K562 (cell line): ENCODE data around the gene CHPF. TPM values are rescaled to one million over a fixed set of nuclear protein-coding genes. Genes with fewer than 3 reads are reported as not detected.

Experiments used
- ATAC-seq: fragments of 200-7000 bp; cut with Tn5 transposase; 3 replicates; pipeline ENCODE4 v1.9.1; 2020; ENCODE audit warnings: moderate library complexity
- BruUV-seq: library from RNA; stranded (reverse); fragments of 400-500 nt; replicated peaks from 2 replicates; lab custom pipeline; 2021; lab: Mats Ljungman, UMichigan
- CTCF ChIA-PET: fragments of 300-600 bp; formaldehyde crosslinking; extraction: SDS; loops from one replicate; lab custom pipeline; 2021; ENCODE audit warnings: low intra/inter-chr PET ratio; lab: Yijun Ruan, JAX
- POLR2A ChIA-PET: fragments of 300-600, 350-650 bp; sonication (Branson Sonifier 250); formaldehyde crosslinking; extraction: SDS; loops from one replicate; lab custom pipeline; 2021; ENCODE audit warnings: antibody characterized with exemption, inconsistent platforms; lab: Yijun Ruan, JAX
- DNase-seq, 4 experiments: peaks; one replicate each; pipeline versions ENCODE4 v3.0.0 to v3.0.0-alpha.2; 2011 to 2018; ENCODE audit warnings: low spot score in 3 of 4, mixed read lengths in 3 of 4; ENCODE audit errors: extremely low read depth in 1 of 4
- FAIRE-seq: peaks from 2 replicates; lab custom pipeline; 2011; peaks lifted over from hg19 to GRCh38; lab: Jason Lieb, UNC
- H2AFZ ChIP-seq: 2 replicates; pipeline ENCODE4 v1.6.0; 2011; ENCODE audit warnings: low read depth, low read length, control low read depth, inconsistent platforms
- H3K27ac ChIP-seq: fragments of 200-600 bp; 3 replicates; pipeline ENCODE4 v1.8.0; 2011; ENCODE audit warnings: low read depth, mild to moderate bottlenecking, control low read depth, inconsistent platforms, low read length, moderate library complexity, mixed read lengths; ENCODE audit errors: extremely low read depth
- H3K27me3 ChIP-seq, 2 experiments: fragments of 300-600 bp in 1 of 2; 2 replicates in 1 of 2; 3 replicates in 1 of 2; pipeline versions ENCODE4 v1.6.0 to v1.8.0; 2011; ENCODE audit warnings: inconsistent platforms in 2 of 2, low read length in 2 of 2, mild to moderate bottlenecking in 1 of 2, mixed read lengths in 1 of 2, moderate library complexity in 1 of 2; ENCODE audit not compliant: control insufficient read depth in 2 of 2, insufficient read depth in 2 of 2
- H3K36me3 ChIP-seq: fragments of 300-600 bp; 3 replicates; pipeline ENCODE4 v1.8.0; 2011; ENCODE audit warnings: mild to moderate bottlenecking, low read length, inconsistent platforms; ENCODE audit not compliant: control insufficient read depth, insufficient read depth
- H3K4me1 ChIP-seq, 2 experiments: fragments of 200-600 bp in 1 of 2; replicated peaks in 1 of 2; 2 replicates in 1 of 2; 3 replicates in 1 of 2; pipeline versions ENCODE4 v1.5.1 to v1.8.0; 2011; ENCODE audit warnings: inconsistent platforms in 2 of 2, low read length in 2 of 2, mild to moderate bottlenecking in 1 of 2, mixed read lengths in 1 of 2, moderate library complexity in 1 of 2; ENCODE audit not compliant: control insufficient read depth in 2 of 2, insufficient read depth in 2 of 2
- H3K4me2 ChIP-seq: 2 replicates; pipeline ENCODE4 v1.6.1; 2011; ENCODE audit warnings: low read length, control low read depth, inconsistent platforms, mixed read lengths; ENCODE audit not compliant: insufficient read depth
- H3K4me3 ChIP-seq: fragments of 200-600 bp; sonication (generic), shearing (Covaris generic); 2 replicates; pipeline ENCODE4 v1.5.1; 2016; ENCODE audit warnings: control low read depth, inconsistent platforms
- H3K79me2 ChIP-seq: fragments of 200-600 bp; 3 replicates; pipeline ENCODE4 v1.8.0; 2011; ENCODE audit warnings: low read length, inconsistent platforms; ENCODE audit not compliant: control insufficient read depth, insufficient read depth
- H3K9ac ChIP-seq, 2 experiments: 2 replicates each; pipeline versions ENCODE4 v1.6.0 to v1.6.1; 2011; ENCODE audit warnings: low read depth in 2 of 2, low read length in 2 of 2, control low read depth in 1 of 2, inconsistent platforms in 1 of 2, mild to moderate bottlenecking in 1 of 2, mixed read lengths in 1 of 2; ENCODE audit not compliant: insufficient read depth in 1 of 2
- H3K9me1 ChIP-seq: one replicate; pipeline ENCODE4 v1.6.0; 2011; ENCODE audit warnings: inconsistent platforms, mild to moderate bottlenecking, low read length, moderate library complexity; ENCODE audit not compliant: control insufficient read depth, insufficient read depth
- H3K9me3 ChIP-seq: replicated peaks from 2 replicates; pipeline ENCODE4 v1.5.1; 2011; ENCODE audit warnings: low read depth, low read length, inconsistent platforms; ENCODE audit not compliant: control insufficient read depth, insufficient read depth
- H4K20me1 ChIP-seq: replicated peaks from 2 replicates; pipeline ENCODE4 v1.6.1; 2011; ENCODE audit warnings: low read length, inconsistent platforms, mixed read lengths; ENCODE audit not compliant: control insufficient read depth, insufficient read depth
- CBFA2T2 ChIP-seq: fragments of 450-650 bp; conservative IDR thresholded peaks from 2 replicates; pipeline ENCODE4 v1.6.1; 2017; ENCODE audit warnings: mild to moderate bottlenecking
- CBFA2T3 ChIP-seq: fragments of 450-650 bp; IDR thresholded peaks from 2 replicates; pipeline ENCODE4 v1.6.1; 2017
- HDAC2 ChIP-seq: fragments of 450-650 bp; IDR thresholded peaks from 2 replicates; pipeline ENCODE4 v1.6.1; 2016; ENCODE audit warnings: mild to moderate bottlenecking
- HDAC8 ChIP-seq: fragments of 450-650 bp; IDR thresholded peaks from 2 replicates; pipeline ENCODE4 v1.6.1; 2016; ENCODE audit warnings: mild to moderate bottlenecking, missing genetic modification characterization, moderate library complexity, missing compliant biosample characterization
- HMG20B ChIP-seq: fragments of 250-450 bp; sonication (Bioruptor Pico); IDR thresholded peaks from 2 replicates; pipeline ENCODE4 v1.5.0; 2021; ENCODE audit warnings: mild to moderate bottlenecking
- NR2C1 ChIP-seq, 2 experiments: fragments of 450-650 bp; IDR thresholded peaks; 2 replicates each; pipeline ENCODE4 v1.6.1; 2017; ENCODE audit warnings: mild to moderate bottlenecking in 2 of 2, antibody characterized with exemption in 1 of 2, inconsistent platforms in 1 of 2, missing compliant biosample characterization in 1 of 2, missing genetic modification characterization in 1 of 2
- NR2F6 ChIP-seq: fragments of 450-650 bp; formaldehyde crosslinking; IDR thresholded peaks from 2 replicates; pipeline ENCODE4 v1.4.0; 2020; ENCODE audit warnings: mild to moderate bottlenecking
- POLR2G ChIP-seq: fragments of 200-400 bp; formaldehyde crosslinking; IDR thresholded peaks from 2 replicates; pipeline ENCODE4 v1.6.1; 2017; ENCODE audit warnings: low read depth, mild to moderate bottlenecking, antibody characterized with exemption, low read length, moderate library complexity
- POLR3A ChIP-seq: IDR thresholded peaks from 2 replicates; pipeline ENCODE4 v1.6.1; 2011; ENCODE audit warnings: borderline replicate concordance, mild to moderate bottlenecking, moderate library complexity; ENCODE audit not compliant: insufficient read length, insufficient read depth; ENCODE audit errors: extremely low read depth
- RBFOX2 ChIP-seq: fragments of 200-400 bp; formaldehyde crosslinking; IDR thresholded peaks from 2 replicates; pipeline ENCODE4 v1.6.1; 2017; ENCODE audit warnings: low read depth, mild to moderate bottlenecking, low read length, moderate library complexity
- SMARCE1 ChIP-seq: fragments of 450-650 bp; IDR thresholded peaks from 2 replicates; pipeline ENCODE4 v1.7.1; 2016; ENCODE audit warnings: mild to moderate bottlenecking
- SRSF1 ChIP-seq: fragments of 200-400 bp; formaldehyde crosslinking; IDR thresholded peaks from 2 replicates; pipeline ENCODE4 v1.6.1; 2017; ENCODE audit warnings: mild to moderate bottlenecking, low read depth, low read length, moderate library complexity
- STAT5A ChIP-seq: IDR thresholded peaks from 2 replicates; pipeline ENCODE4 v1.6.1; 2012; ENCODE audit warnings: low read length, inconsistent platforms, borderline replicate concordance
- SUPT5H ChIP-seq: fragments of 450-650 bp; IDR thresholded peaks from 2 replicates; pipeline ENCODE4 v1.6.1; 2016
- YY1 ChIP-seq, 3 experiments: IDR thresholded peaks; 2 replicates each; pipeline ENCODE4 v1.6.1; 2011; ENCODE audit warnings: low read length in 2 of 3, mild to moderate bottlenecking in 2 of 3, moderate library complexity in 2 of 3, borderline replicate concordance in 1 of 3, control low read depth in 1 of 3, low read depth in 1 of 3; ENCODE audit not compliant: insufficient read depth in 3 of 3, insufficient replicate concordance in 2 of 3, control insufficient read depth in 1 of 3, insufficient read length in 1 of 3; ENCODE audit errors: extremely low read depth in 1 of 3
- ZNF253 ChIP-seq: fragments of 250-450 bp; sonication (Bioruptor Pico); conservative IDR thresholded peaks from 2 replicates; pipeline ENCODE4 v1.6.1; 2021; ENCODE audit warnings: mild to moderate bottlenecking
- ZZZ3 ChIP-seq: fragments of 450-650 bp; IDR thresholded peaks from 2 replicates; pipeline ENCODE4 v1.6.1; 2016; ENCODE audit warnings: antibody characterized with exemption, mild to moderate bottlenecking, moderate library complexity
- WGBS: fragments of 100-300 bp; shearing (Covaris generic); methylation state at CpG from one replicate; pipeline ENCODE4 v1.1.6; 2016; ENCODE audit warnings: low coverage, mixed read lengths; ENCODE audit not compliant: insufficient coverage; ENCODE audit errors: missing lambda C conversion rate; 5-methylcytosine and 5-hydroxymethylcytosine counted together
- in situ Hi-C: fragments of 300-500 bp; cut with MboI; formaldehyde crosslinking; loops from 4 replicates; pipeline ENCODE4 v1.15.0; 2018; ENCODE audit warnings: inconsistent platforms, mixed read lengths
- intact Hi-C: fragments of 100-400 bp; cut with micrococcal nuclease; formaldehyde crosslinking; loops from 2 replicates; pipeline ENCODE4 v1.14.2; 2022
- polyA plus RNA-seq, 8 experiments: library from polyadenylated mRNA; depleted of rRNA in 4 of 8; stranded (reverse) in 5 of 8; unstranded in 3 of 8; fragments of >200 nt; fragmentation: Nextera tagmentation in 2 of 8; fragmentation: Illumina TruSeq in 1 of 8; extraction: Ambion mirVana in 2 of 8; extraction: Trizol in 1 of 8; gene quantifications; 2 replicates each; pipeline versions ENCODE4 v1.2.1 to v1.2.3, GENCODE V29; 2011 to 2014; ENCODE audit warnings: inconsistent platforms in 1 of 8, missing spikeins in 1 of 8
- total RNA-seq, 7 experiments: library from RNA; depleted of rRNA in 6 of 7; stranded (reverse); fragments of >200 nt in 6 of 7; fragmentation: Illumina TruSeq in 2 of 7; extraction: Trizol in 2 of 7; gene quantifications; 2 replicates each; pipeline versions ENCODE4 v1.2.1 to v1.2.3, GENCODE V29; 2011 to 2021; ENCODE audit warnings: low replicate concordance in 1 of 7

The CHPF gene
- total and polyA plus RNA-seq, 9 of the 15 experiments (the other 6 are each of a cell fraction or from before 2014, with no cell fraction given), result 0.15 to 57.2 (median 7.9) TPM

DNA sequence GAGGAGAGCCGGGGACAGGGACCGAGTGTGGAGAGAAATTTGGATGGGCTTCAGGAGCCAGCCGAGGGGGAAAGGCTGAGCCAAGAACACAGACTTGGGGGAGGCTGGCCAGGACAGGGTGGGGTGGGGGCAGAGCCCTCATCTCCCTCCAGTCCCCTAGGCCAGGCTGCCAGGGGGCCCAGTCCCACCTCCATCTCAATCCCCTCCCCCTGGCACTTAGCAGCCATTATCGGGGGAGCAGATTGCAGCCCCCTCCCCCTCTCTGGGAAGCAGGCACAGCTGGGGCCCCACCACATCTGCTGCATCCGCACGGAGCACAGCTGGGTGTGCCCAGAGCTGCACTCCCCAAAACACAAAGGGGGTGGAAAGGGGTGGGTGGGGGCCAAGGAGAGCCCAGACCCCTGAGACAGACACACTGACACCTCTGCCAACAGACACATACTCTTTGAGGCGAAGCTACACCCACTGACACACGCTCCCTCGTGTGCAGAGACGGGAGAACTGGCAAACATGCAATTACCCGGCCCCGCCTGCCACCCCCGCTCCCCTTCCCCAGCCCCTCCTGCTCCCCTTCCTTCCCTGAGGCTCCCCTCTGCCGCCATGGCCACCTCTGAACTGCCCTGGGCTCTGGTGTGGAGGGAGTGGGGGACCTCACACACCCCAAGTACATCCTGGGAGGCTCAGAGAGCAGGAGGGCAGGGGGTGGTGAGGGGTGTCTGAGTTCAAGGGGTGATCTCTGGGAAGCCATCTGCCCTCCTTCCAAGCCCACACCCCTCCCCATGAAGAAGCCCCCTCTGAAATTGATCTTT lies 34.4 kb downstream of the CHPF start:
- Histone ChIP-seq H3K9ac (peak overlapping the region; percentile 63 to 78), H3K4me2 (peak overlapping the region; percentile 78), H3K9me3 (no peaks in the 10 kb centered on the region), H3K4me1 (peaks cover 64 to 92% of the 10 kb centered on the region in 2 experiments), H3K27me3 (no peaks in the 10 kb centered on the region), H3K36me3 (peaks cover 35% of the 10 kb centered on the region; the same call in 1 of the 3 replicates), H3K79me2 (no peaks in the 10 kb centered on the region; the same call in 2 of the 3 replicates), H4K20me1 (no peaks in the 10 kb centered on the region), H3K9me1 (no peaks in the 10 kb centered on the region), H3K27ac (peak overlapping the region; percentile 89), H2AFZ (no peak overlapping the region), H3K4me3 (no peak overlapping the region)
- peak; percentile 14 for ATAC-seq
- intact Hi-C loops (no loop called here), in situ Hi-C loops (no loop called here)
- ChIA-PET POLR2A (interaction anchor here (1.0 to 3.4 kb wide), 2 partner anchors 9 to 18 kb away, joined by 3 to 37 read pairs; partner anchors contain the start of gene GMPPA), CTCF (interaction anchor here (0.7 to 1.4 kb wide), 3 partner anchors 14 to 107 kb away, joined by 3 to 8 read pairs (median 3); a partner anchor contains a TSS)
- TF ChIP-seq HDAC2 (no peak), POLR3A (no peak), STAT5A (no peak), HDAC8 (tag) (no peak), HMG20B (no peak), ZZZ3 (no peak), POLR2G (no peak; the same call in 1 of the 2 replicates), SRSF1 (no peak), CBFA2T2 (peak; percentile 40), RBFOX2 (peak; percentile 43; the same call in 1 of the 2 replicates), YY1 (IDR thresholded peaks at IDR 0.05; ENCODE audit: borderline replicate concordance in 1 of 3, control insufficient read depth in 1 of 3, extremely low read depth in 1 of 3, insufficient read depth in 3 of 3, insufficient read length in 1 of 3, insufficient replicate concordance in 2 of 3, low read depth in 1 of 3, low read length in 2 of 3) (peak in 1 of 3 experiments; percentile 9), NR2C1 (IDR thresholded peaks at IDR 0.05) (no peak), NR2C1 (tag; IDR thresholded peaks at IDR 0.05) (no peak), SMARCE1 (no peak), ZNF253 (CRISPR knock-in tag) (no peak), CBFA2T3 (peak; percentile 55), NR2F6 (CRISPR knock-in tag) (no peak), SUPT5H (0 out of 2 replicates have a peak, but pooled peaks have one; percentile 3)
- 13% methylated on average over 1 of the region's 14 CpGs for WGBS
- peak in 1 of 4 experiments; percentile 19 for DNase-seq
- FAIRE-seq, result no peak
- no TSS peak for BruUV-seq
